ENCODE measurements around the gene RASSF1.

The RASSF1 gene

GRCh38 chr3:50299929-50300680 lies 40.5 kb downstream of the RASSF1 start:
- no peak for DNase-seq (ENCODE audit: low read depth)

- no peak for DNase-seq (ENCODE audit: low read depth)
These were observed 41.1 kb downstream of the RASSF1 start for GRCh38 chr3:50299638-50299928.

- peak; percentile 98 for DNase-seq (ENCODE audit: low read depth)
These were observed 41.6 kb downstream of the RASSF1 start, which contains the start of the genes HYAL3 and NAA80 for GRCh38 chr3:50298836-50299637. HYAL3 (minus strand) TSS chr3:50299405; CDS start chr3:50295602, 3,803 bp downstream. NAA80 (minus strand) TSS chr3:50299405; CDS start chr3:50297463, 1,942 bp downstream.

- no peak for DNase-seq (ENCODE audit: low read depth)
These were observed 42.5 kb downstream of the RASSF1 start for GRCh38 chr3:50297896-50298725.

- no peak for DNase-seq (ENCODE audit: low read depth)
These were observed 43.3 kb downstream of the RASSF1 start for GRCh38 chr3:50297384-50297775.

- DNase-seq (ENCODE audit: low read depth), result no peak
These were observed 43.8 kb downstream of the RASSF1 start for GRCh38 chr3:50296721-50297383.

GRCh38 chr3:50295553-50296431 lies 44.8 kb downstream of the RASSF1 start:
- DNase-seq (ENCODE audit: low read depth), result no peak

GRCh38 chr3:50294492-50295403 lies 45.9 kb downstream of the RASSF1 start:
- no peak for DNase-seq (ENCODE audit: low read depth)

- DNase-seq (ENCODE audit: low read depth), result no peak
These were observed 46.5 kb downstream of the RASSF1 start for GRCh38 chr3:50294089-50294488.

- DNase-seq (ENCODE audit: low read depth), result no peak
These were observed 47.4 kb downstream of the RASSF1 start for GRCh38 chr3:50293079-50293801.

GRCh38 chr3:50292159-50293078 lies 48.2 kb downstream of the RASSF1 start, which contains the start of gene IFRD2:
IFRD2 (minus strand) TSS chr3:50292429; CDS start chr3:50292274, 155 bp downstream.
- peak; percentile 92 for DNase-seq (ENCODE audit: low read depth)

- DNase-seq (ENCODE audit: low read depth), result no peak
These were observed 50.4 kb downstream of the RASSF1 start for GRCh38 chr3:50290161-50290641.

GRCh38 chr3:50289130-50289529 lies 51.5 kb downstream of the RASSF1 start:
- DNase-seq (ENCODE audit: low read depth), result no peak

- no peak for DNase-seq (ENCODE audit: low read depth)
These were observed 52.1 kb downstream of the RASSF1 start for GRCh38 chr3:50288387-50289007.

GRCh38 chr3:50287262-50287661 lies 53.4 kb downstream of the RASSF1 start:
- DNase-seq (ENCODE audit: low read depth), result no peak

- no peak for DNase-seq (ENCODE audit: low read depth)
These were observed 54.1 kb downstream of the RASSF1 start for GRCh38 chr3:50286322-50287227.
